Measurements from ENCODE around the gene MED26. TPM values are rescaled to one million over a fixed set of nuclear protein-coding genes. Genes with fewer than 3 reads are reported as not detected.

Gene MED26
- total RNA-seq, 2 donors from 2014 or later: 13.5 to 29.9 TPM

GRCh38 chr19:16612636-16613035 is 15.4 kb downstream of the MED26 start:
- H3K27ac ChIP-seq: peak overlapping the region; percentile 48 to 53
- H3K4me1 ChIP-seq (replicated peaks): peaks cover 20% of the 10 kb centered on the region
- H3K36me3 ChIP-seq: no peaks in the 10 kb centered on the region
- H3K27me3 ChIP-seq (replicated peaks; ENCODE audit: insufficient read depth): no peaks in the 10 kb centered on the region
- TF ChIP-seq POLR2A (IDR thresholded peaks at IDR 0.05) (no peak), POLR2AphosphoS5 (IDR thresholded peaks at IDR 0.05) (no peak), CTCF (IDR thresholded peaks at IDR 0.05) (no peak)
- WGBS: 46% methylated on average over 3 of the region's 3 CpGs
- intact Hi-C loops (cut with DNase I): no loop called here
- DNase-seq (ENCODE audit: low spot score): no peak
- no peak overlapping the region for H3K4me3 ChIP-seq
- no peaks in the 10 kb centered on the region for H3K9me3 ChIP-seq

- peaks cover 22% of the 10 kb centered on the region for H3K4me1 ChIP-seq (replicated peaks)
- H3K27me3 ChIP-seq (replicated peaks; ENCODE audit: insufficient read depth): no peaks in the 10 kb centered on the region
- H3K36me3 ChIP-seq: no peaks in the 10 kb centered on the region
- H3K27ac ChIP-seq: peak overlapping the region in 1 of 2 donors; percentile 53
- no peak for DNase-seq (ENCODE audit: low spot score)
- over 99% methylated on average over 6 of the region's 6 CpGs for WGBS
- H3K4me3 ChIP-seq: no peak overlapping the region
- TF ChIP-seq POLR2A (IDR thresholded peaks at IDR 0.05): no peak
- TF ChIP-seq CTCF (IDR thresholded peaks at IDR 0.05): no peak
- TF ChIP-seq POLR2AphosphoS5 (IDR thresholded peaks at IDR 0.05): no peak
- intact Hi-C loops (cut with DNase I): no loop called here
- no peaks in the 10 kb centered on the region for H3K9me3 ChIP-seq
Measured at GRCh38 chr19:16611121-16611520, 16.9 kb downstream of the MED26 start.

GRCh38 chr19:16609511-16610200 is 18.3 kb downstream of the MED26 start:
- no peaks in the 10 kb centered on the region for H3K9me3 ChIP-seq
- TF ChIP-seq CTCF (IDR thresholded peaks at IDR 0.05) (no peak), POLR2A (IDR thresholded peaks at IDR 0.05) (no peak), POLR2AphosphoS5 (IDR thresholded peaks at IDR 0.05) (no peak)
- no peaks in the 10 kb centered on the region for H3K27me3 ChIP-seq (replicated peaks; ENCODE audit: insufficient read depth)
- intact Hi-C loops (cut with DNase I): no loop called here
- no peak overlapping the region for H3K4me3 ChIP-seq
- peak overlapping the region in 1 of 2 donors; percentile 53 for H3K27ac ChIP-seq
- peaks cover 31% of the 10 kb centered on the region for H3K4me1 ChIP-seq (replicated peaks)
- 80% methylated on average over 5 of the region's 5 CpGs for WGBS
- no peak for DNase-seq (ENCODE audit: low spot score)
- no peaks in the 10 kb centered on the region for H3K36me3 ChIP-seq

- no peaks in the 10 kb centered on the region for H3K27me3 ChIP-seq (replicated peaks; ENCODE audit: insufficient read depth)
- H3K4me1 ChIP-seq (replicated peaks): peaks cover 28% of the 10 kb centered on the region
- TF ChIP-seq POLR2AphosphoS5 (IDR thresholded peaks at IDR 0.05) (peak; percentile 98), POLR2A (IDR thresholded peaks at IDR 0.05) (no peak)
- intact Hi-C loops (cut with DNase I): no loop called here
- H3K36me3 ChIP-seq: no peaks in the 10 kb centered on the region
- 13% methylated on average over 1 of the region's 1 CpG for WGBS
- no peaks in the 10 kb centered on the region for H3K9me3 ChIP-seq
- no peak overlapping the region for H3K4me3 ChIP-seq
- H3K27ac ChIP-seq: peak overlapping the region; percentile 67 to 83
- DNase-seq (ENCODE audit: low spot score): peak; percentile 83
Measured at GRCh38 chr19:16608290-16608739, 19.7 kb downstream of the MED26 start.

GRCh38 chr19:16607819-16608218 is 20.2 kb downstream of the MED26 start:
- 58% methylated on average over 12 of the region's 12 CpGs for WGBS
- DNase-seq (ENCODE audit: low spot score): no peak
- H3K9me3 ChIP-seq: no peaks in the 10 kb centered on the region
- peaks cover 26% of the 10 kb centered on the region for H3K4me1 ChIP-seq (replicated peaks)
- no peaks in the 10 kb centered on the region for H3K36me3 ChIP-seq
- no peak overlapping the region for H3K4me3 ChIP-seq
- H3K27me3 ChIP-seq (replicated peaks; ENCODE audit: insufficient read depth): no peaks in the 10 kb centered on the region
- no peak for TF ChIP-seq POLR2AphosphoS5 (IDR thresholded peaks at IDR 0.05)
- no peak for TF ChIP-seq POLR2A (IDR thresholded peaks at IDR 0.05)
- TF ChIP-seq CTCF (IDR thresholded peaks at IDR 0.05): no peak
- intact Hi-C loops (cut with DNase I): no loop called here
- H3K27ac ChIP-seq: peak overlapping the region; percentile 67 to 83
